Measurements from ENCODE around the gene COL26A1.

- TF ChIP-seq CTCF (IDR thresholded peaks at IDR 0.05): no peak
- TF ChIP-seq POLR2A (IDR thresholded peaks at IDR 0.05): no peak
Measured at GRCh38 chr7:101377189-101377736, 14.6 kb downstream of the COL26A1 start.
